HEK293 (cell line): ENCODE measurements around the gene SLC39A10.
A peak's percentile ranks its signal among the peaks of the same experiment; 100 is the strongest.

Experiments
- CTCF ChIA-PET: fragments of 350-600 bp; formaldehyde crosslinking; extraction: SDS; loops from one replicate; lab custom pipeline; 2021; ENCODE audit warnings: antibody characterized with exemption; lab: Yijun Ruan, JAX
- POLR2A ChIA-PET: fragments of 300-600 bp; formaldehyde crosslinking; extraction: SDS; loops from one replicate; lab custom pipeline; 2020; ENCODE audit warnings: antibody characterized with exemption, inconsistent platforms; lab: Yijun Ruan, JAX
- H3K27ac ChIP-seq: fragments of 200-500 bp; sonication (Bioruptor generic); 2 replicates; pipeline ENCODE4 v1.5.1; 2014; ENCODE audit warnings: low read depth, low read length, control low read depth, inconsistent platforms; ENCODE audit errors: extremely low read depth
- H3K36me3 ChIP-seq, 2 experiments: fragments of 200-500 bp in 1 of 2; sonication (Bioruptor generic) in 1 of 2; 1 replicate in 1 of 2; 2 replicates in 1 of 2; pipeline ENCODE4 v1.5.1; 2014 to 2017; ENCODE audit warnings: inconsistent platforms in 2 of 2, low read length in 2 of 2; ENCODE audit not compliant: control insufficient read depth in 2 of 2, insufficient read depth in 1 of 2
- H3K4me1 ChIP-seq: fragments of 200-500 bp; sonication (Bioruptor generic); 2 replicates; pipeline ENCODE4 v1.5.1; 2014; ENCODE audit warnings: mild to moderate bottlenecking, low read length, inconsistent platforms; ENCODE audit not compliant: control insufficient read depth, insufficient read depth
- H3K4me3 ChIP-seq: 2 replicates; pipeline ENCODE4 v1.5.1; 2011; ENCODE audit warnings: low read depth, mild to moderate bottlenecking, control low read depth, low read length, moderate library complexity
- H3K9me3 ChIP-seq: fragments of 200-500 bp; sonication (Bioruptor generic); 2 replicates; pipeline ENCODE4 v1.5.1; 2014; ENCODE audit warnings: low read depth, low read length, inconsistent platforms; ENCODE audit not compliant: control insufficient read depth, insufficient read depth
- ELK4 ChIP-seq: IDR thresholded peaks from 2 replicates; pipeline ENCODE4 v1.6.1; 2011; ENCODE audit warnings: mild to moderate bottlenecking, low read depth, low read length, borderline replicate concordance
- PRDM2 ChIP-seq: fragments of 450-650 bp; formaldehyde crosslinking; IDR thresholded peaks from 2 replicates; pipeline ENCODE4 v1.5.1; 2016; ENCODE audit warnings: missing biosample characterization, missing genetic modification characterization, borderline replicate concordance
- SETDB1 ChIP-seq: IDR thresholded peaks from one replicate; pipeline ENCODE4 v1.6.1; 2017; ENCODE audit warnings: mild to moderate bottlenecking, low read length, moderate library complexity, mixed read lengths; ENCODE audit not compliant: insufficient read length
- ZBTB48 ChIP-seq: fragments of 450-650 bp; formaldehyde crosslinking; IDR thresholded peaks from 2 replicates; pipeline ENCODE4 v1.5.1; 2016; ENCODE audit warnings: missing biosample characterization, missing genetic modification characterization
- ZFP69B ChIP-seq: fragments of 450-650 bp; formaldehyde crosslinking; IDR thresholded peaks from 2 replicates; pipeline ENCODE4 v1.5.1; 2016; ENCODE audit warnings: missing biosample characterization, missing genetic modification characterization
- ZNF146 ChIP-seq: fragments of 450-650 bp; formaldehyde crosslinking; IDR thresholded peaks from 2 replicates; pipeline ENCODE4 v1.5.1; 2016; ENCODE audit warnings: missing biosample characterization, missing genetic modification characterization
- ZNF2 ChIP-seq: fragments of 450-650 bp; formaldehyde crosslinking; IDR thresholded peaks from 2 replicates; pipeline ENCODE4 v1.5.1; 2016; ENCODE audit warnings: missing biosample characterization, missing genetic modification characterization
- ZNF350 ChIP-seq: fragments of 450-650 bp; formaldehyde crosslinking; IDR thresholded peaks from 2 replicates; pipeline ENCODE4 v1.5.0; 2017; ENCODE audit warnings: missing biosample characterization, mild to moderate bottlenecking, missing genetic modification characterization
- ZNF473 ChIP-seq: fragments of 450-650 bp; formaldehyde crosslinking; IDR thresholded peaks from 2 replicates; pipeline ENCODE4 v1.5.1; 2017; ENCODE audit warnings: missing biosample characterization, missing genetic modification characterization
- ZNF785 ChIP-seq: fragments of 450-650 bp; formaldehyde crosslinking; IDR thresholded peaks from 2 replicates; pipeline ENCODE4 v1.5.1; 2016; ENCODE audit warnings: missing biosample characterization, missing genetic modification characterization
- ZNF843 ChIP-seq: fragments of 450-650 bp; formaldehyde crosslinking; IDR thresholded peaks from 2 replicates; pipeline ENCODE4 v1.5.1; 2016; ENCODE audit warnings: missing biosample characterization, missing genetic modification characterization
- TF ChIP-seq, protein P1 (sequence below): fragments of 450-650 bp; formaldehyde crosslinking; IDR thresholded peaks from 2 replicates; pipeline ENCODE4 v1.5.1; 2016; ENCODE audit warnings: missing biosample characterization, missing genetic modification characterization, borderline replicate concordance
- TF ChIP-seq, protein P2 (sequence below): fragments of 450-650 bp; formaldehyde crosslinking; IDR thresholded peaks from 2 replicates; pipeline ENCODE4 v1.5.1; 2017; ENCODE audit warnings: missing biosample characterization, missing genetic modification characterization
- TF ChIP-seq, protein P3 (sequence below): fragments of 450-650 bp; formaldehyde crosslinking; IDR thresholded peaks from 2 replicates; pipeline ENCODE4 v1.5.1; 2016; ENCODE audit warnings: missing biosample characterization, missing genetic modification characterization
- TF ChIP-seq, protein P4 (sequence below): fragments of 450-650 bp; formaldehyde crosslinking; IDR thresholded peaks from 2 replicates; pipeline ENCODE4 v1.5.1; 2017; ENCODE audit warnings: missing biosample characterization, missing genetic modification characterization

The SLC39A10 gene

GRCh38 chr2:195682077-195682476, 25.1 kb downstream of the SLC39A10 start:
- POLR2A ChIA-PET, result no interaction called here
- H3K4me3 ChIP-seq, result no peak overlapping the region
- H3K9me3 ChIP-seq, result no peaks in the 10 kb centered on the region
- peaks cover 7% of the 10 kb centered on the region; the same call in 1 of the 2 replicates for H3K4me1 ChIP-seq
- peaks cover 0 to 8% of the 10 kb centered on the region in 2 experiments; a peak in 1 of 3 replicates for H3K36me3 ChIP-seq
- H3K27ac ChIP-seq, result no peak overlapping the region
- TF ChIP-seq, protein P1, sequence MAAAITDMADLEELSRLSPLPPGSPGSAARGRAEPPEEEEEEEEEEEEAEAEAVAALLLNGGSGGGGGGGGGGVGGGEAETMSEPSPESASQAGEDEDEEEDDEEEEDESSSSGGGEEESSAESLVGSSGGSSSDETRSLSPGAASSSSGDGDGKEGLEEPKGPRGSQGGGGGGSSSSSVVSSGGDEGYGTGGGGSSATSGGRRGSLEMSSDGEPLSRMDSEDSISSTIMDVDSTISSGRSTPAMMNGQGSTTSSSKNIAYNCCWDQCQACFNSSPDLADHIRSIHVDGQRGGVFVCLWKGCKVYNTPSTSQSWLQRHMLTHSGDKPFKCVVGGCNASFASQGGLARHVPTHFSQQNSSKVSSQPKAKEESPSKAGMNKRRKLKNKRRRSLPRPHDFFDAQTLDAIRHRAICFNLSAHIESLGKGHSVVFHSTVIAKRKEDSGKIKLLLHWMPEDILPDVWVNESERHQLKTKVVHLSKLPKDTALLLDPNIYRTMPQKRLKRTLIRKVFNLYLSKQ (tag by site-specific recombination), result no peak
- TF ChIP-seq ZNF2 (no peak), SETDB1 (no peak), ZNF785 (tag by site-specific recombination) (no peak), PRDM2 (tag by site-specific recombination) (no peak), ZNF473 (tag by site-specific recombination) (no peak), ZFP69B (tag by site-specific recombination) (no peak), ZNF146 (tag by site-specific recombination) (no peak), ZNF350 (tag by site-specific recombination) (no peak), ZBTB48 (tag by site-specific recombination) (no peak)
- TF ChIP-seq, protein P2, sequence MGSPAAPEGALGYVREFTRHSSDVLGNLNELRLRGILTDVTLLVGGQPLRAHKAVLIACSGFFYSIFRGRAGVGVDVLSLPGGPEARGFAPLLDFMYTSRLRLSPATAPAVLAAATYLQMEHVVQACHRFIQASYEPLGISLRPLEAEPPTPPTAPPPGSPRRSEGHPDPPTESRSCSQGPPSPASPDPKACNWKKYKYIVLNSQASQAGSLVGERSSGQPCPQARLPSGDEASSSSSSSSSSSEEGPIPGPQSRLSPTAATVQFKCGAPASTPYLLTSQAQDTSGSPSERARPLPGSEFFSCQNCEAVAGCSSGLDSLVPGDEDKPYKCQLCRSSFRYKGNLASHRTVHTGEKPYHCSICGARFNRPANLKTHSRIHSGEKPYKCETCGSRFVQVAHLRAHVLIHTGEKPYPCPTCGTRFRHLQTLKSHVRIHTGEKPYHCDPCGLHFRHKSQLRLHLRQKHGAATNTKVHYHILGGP (tag by site-specific recombination), result no peak
- TF ChIP-seq, protein P3, sequence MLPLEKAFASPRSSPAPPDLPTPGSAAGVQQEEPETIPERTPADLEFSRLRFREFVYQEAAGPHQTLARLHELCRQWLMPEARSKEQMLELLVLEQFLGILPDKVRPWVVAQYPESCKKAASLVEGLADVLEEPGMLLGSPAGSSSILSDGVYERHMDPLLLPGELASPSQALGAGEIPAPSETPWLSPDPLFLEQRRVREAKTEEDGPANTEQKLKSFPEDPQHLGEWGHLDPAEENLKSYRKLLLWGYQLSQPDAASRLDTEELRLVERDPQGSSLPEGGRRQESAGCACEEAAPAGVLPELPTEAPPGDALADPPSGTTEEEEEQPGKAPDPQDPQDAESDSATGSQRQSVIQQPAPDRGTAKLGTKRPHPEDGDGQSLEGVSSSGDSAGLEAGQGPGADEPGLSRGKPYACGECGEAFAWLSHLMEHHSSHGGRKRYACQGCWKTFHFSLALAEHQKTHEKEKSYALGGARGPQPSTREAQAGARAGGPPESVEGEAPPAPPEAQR (tag by site-specific recombination), result no peak
- CTCF ChIA-PET, result no interaction called here

DNA sequence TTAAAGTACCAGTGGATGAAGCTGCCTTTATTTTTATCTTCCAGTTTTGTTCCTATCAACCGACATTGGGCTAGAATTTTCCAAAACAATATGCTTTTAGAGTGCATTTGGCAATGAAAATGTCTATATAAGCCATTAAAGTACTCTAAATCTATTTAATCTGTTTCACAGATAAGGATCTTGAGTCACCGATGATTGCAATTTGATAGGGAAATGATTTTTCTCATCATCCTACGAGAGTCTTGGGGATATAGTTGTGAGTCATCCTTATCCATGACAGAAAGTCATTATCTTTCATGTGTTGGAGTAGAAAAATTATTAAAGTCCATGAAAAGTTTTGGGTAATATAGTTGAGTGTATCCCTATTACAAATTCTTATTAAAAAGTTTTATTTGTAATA, 26.1 kb downstream of the SLC39A10 start:
- Histone ChIP-seq H3K36me3 (peaks cover 0 to 8% of the 10 kb centered on the region in 2 experiments; a peak in 1 of 3 replicates), H3K27ac (no peak overlapping the region), H3K4me1 (peaks cover 7% of the 10 kb centered on the region; the same call in 1 of the 2 replicates), H3K9me3 (no peaks in the 10 kb centered on the region), H3K4me3 (no peak overlapping the region)
- ChIA-PET POLR2A (no interaction called here), CTCF (interaction anchor here (0.6 kb wide), 1 partner anchor 209 kb away, joined by 3 read pairs; no protein-coding TSS in a partner anchor)
- TF ChIP-seq, protein P4, sequence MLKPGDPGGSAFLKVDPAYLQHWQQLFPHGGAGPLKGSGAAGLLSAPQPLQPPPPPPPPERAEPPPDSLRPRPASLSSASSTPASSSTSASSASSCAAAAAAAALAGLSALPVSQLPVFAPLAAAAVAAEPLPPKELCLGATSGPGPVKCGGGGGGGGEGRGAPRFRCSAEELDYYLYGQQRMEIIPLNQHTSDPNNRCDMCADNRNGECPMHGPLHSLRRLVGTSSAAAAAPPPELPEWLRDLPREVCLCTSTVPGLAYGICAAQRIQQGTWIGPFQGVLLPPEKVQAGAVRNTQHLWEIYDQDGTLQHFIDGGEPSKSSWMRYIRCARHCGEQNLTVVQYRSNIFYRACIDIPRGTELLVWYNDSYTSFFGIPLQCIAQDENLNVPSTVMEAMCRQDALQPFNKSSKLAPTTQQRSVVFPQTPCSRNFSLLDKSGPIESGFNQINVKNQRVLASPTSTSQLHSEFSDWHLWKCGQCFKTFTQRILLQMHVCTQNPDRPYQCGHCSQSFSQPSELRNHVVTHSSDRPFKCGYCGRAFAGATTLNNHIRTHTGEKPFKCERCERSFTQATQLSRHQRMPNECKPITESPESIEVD, result peak; percentile 36; the same call in 1 of the 2 replicates
- no peak for TF ChIP-seq ELK4
- TF ChIP-seq ZNF843, result 0 out of 2 replicates have a peak, but pooled peaks have one; percentile 17
